K562 (cell line): ENCODE measurements around the gene ARHGAP28. TPM values are rescaled to one million over a fixed set of nuclear protein-coding genes. Genes with fewer than 3 reads are reported as not detected.
A peak's percentile ranks its signal among the peaks of the same experiment; 100 is the strongest.

Source experiments
- ATAC-seq: fragments of 200-7000 bp; cut with Tn5 transposase; 3 replicates; pipeline ENCODE4 v1.9.1; 2020; ENCODE audit warnings: moderate library complexity
- BruUV-seq: library from RNA; stranded (reverse); fragments of 400-500 nt; replicated peaks from 2 replicates; lab custom pipeline; 2021; lab: Mats Ljungman, UMichigan
- CTCF ChIA-PET: fragments of 300-600 bp; formaldehyde crosslinking; extraction: SDS; loops from one replicate; lab custom pipeline; 2021; ENCODE audit warnings: low intra/inter-chr PET ratio; lab: Yijun Ruan, JAX
- POLR2A ChIA-PET: fragments of 300-600, 350-650 bp; sonication (Branson Sonifier 250); formaldehyde crosslinking; extraction: SDS; loops from one replicate; lab custom pipeline; 2021; ENCODE audit warnings: antibody characterized with exemption, inconsistent platforms; lab: Yijun Ruan, JAX
- DNase-seq, 4 experiments: peaks; one replicate each; pipeline versions ENCODE4 v3.0.0 to v3.0.0-alpha.2; 2011 to 2018; ENCODE audit warnings: low spot score in 3 of 4, mixed read lengths in 3 of 4; ENCODE audit errors: extremely low read depth in 1 of 4
- FAIRE-seq: peaks from 2 replicates; lab custom pipeline; 2011; peaks lifted over from hg19 to GRCh38; lab: Jason Lieb, UNC
- H2AFZ ChIP-seq: 2 replicates; pipeline ENCODE4 v1.6.0; 2011; ENCODE audit warnings: low read depth, low read length, control low read depth, inconsistent platforms
- H3K27ac ChIP-seq: fragments of 200-600 bp; 3 replicates; pipeline ENCODE4 v1.8.0; 2011; ENCODE audit warnings: low read depth, mild to moderate bottlenecking, control low read depth, inconsistent platforms, low read length, moderate library complexity, mixed read lengths; ENCODE audit errors: extremely low read depth
- H3K27me3 ChIP-seq, 2 experiments: fragments of 300-600 bp in 1 of 2; 2 replicates in 1 of 2; 3 replicates in 1 of 2; pipeline versions ENCODE4 v1.6.0 to v1.8.0; 2011; ENCODE audit warnings: inconsistent platforms in 2 of 2, low read length in 2 of 2, mild to moderate bottlenecking in 1 of 2, mixed read lengths in 1 of 2, moderate library complexity in 1 of 2; ENCODE audit not compliant: control insufficient read depth in 2 of 2, insufficient read depth in 2 of 2
- H3K36me3 ChIP-seq: fragments of 300-600 bp; 3 replicates; pipeline ENCODE4 v1.8.0; 2011; ENCODE audit warnings: mild to moderate bottlenecking, low read length, inconsistent platforms; ENCODE audit not compliant: control insufficient read depth, insufficient read depth
- H3K4me1 ChIP-seq, 2 experiments: fragments of 200-600 bp in 1 of 2; replicated peaks in 1 of 2; 2 replicates in 1 of 2; 3 replicates in 1 of 2; pipeline versions ENCODE4 v1.5.1 to v1.8.0; 2011; ENCODE audit warnings: inconsistent platforms in 2 of 2, low read length in 2 of 2, mild to moderate bottlenecking in 1 of 2, mixed read lengths in 1 of 2, moderate library complexity in 1 of 2; ENCODE audit not compliant: control insufficient read depth in 2 of 2, insufficient read depth in 2 of 2
- H3K4me2 ChIP-seq: 2 replicates; pipeline ENCODE4 v1.6.1; 2011; ENCODE audit warnings: low read length, control low read depth, inconsistent platforms, mixed read lengths; ENCODE audit not compliant: insufficient read depth
- H3K4me3 ChIP-seq: fragments of 200-600 bp; sonication (generic), shearing (Covaris generic); 2 replicates; pipeline ENCODE4 v1.5.1; 2016; ENCODE audit warnings: control low read depth, inconsistent platforms
- H3K79me2 ChIP-seq: fragments of 200-600 bp; 3 replicates; pipeline ENCODE4 v1.8.0; 2011; ENCODE audit warnings: low read length, inconsistent platforms; ENCODE audit not compliant: control insufficient read depth, insufficient read depth
- H3K9ac ChIP-seq, 2 experiments: 2 replicates each; pipeline versions ENCODE4 v1.6.0 to v1.6.1; 2011; ENCODE audit warnings: low read depth in 2 of 2, low read length in 2 of 2, control low read depth in 1 of 2, inconsistent platforms in 1 of 2, mild to moderate bottlenecking in 1 of 2, mixed read lengths in 1 of 2; ENCODE audit not compliant: insufficient read depth in 1 of 2
- H3K9me1 ChIP-seq: one replicate; pipeline ENCODE4 v1.6.0; 2011; ENCODE audit warnings: inconsistent platforms, mild to moderate bottlenecking, low read length, moderate library complexity; ENCODE audit not compliant: control insufficient read depth, insufficient read depth
- H3K9me3 ChIP-seq: replicated peaks from 2 replicates; pipeline ENCODE4 v1.5.1; 2011; ENCODE audit warnings: low read depth, low read length, inconsistent platforms; ENCODE audit not compliant: control insufficient read depth, insufficient read depth
- H4K20me1 ChIP-seq: replicated peaks from 2 replicates; pipeline ENCODE4 v1.6.1; 2011; ENCODE audit warnings: low read length, inconsistent platforms, mixed read lengths; ENCODE audit not compliant: control insufficient read depth, insufficient read depth
- CBFA2T3 ChIP-seq: fragments of 450-650 bp; IDR thresholded peaks from 2 replicates; pipeline ENCODE4 v1.6.1; 2017
- GTF3C2 ChIP-seq: IDR thresholded peaks from 3 replicates; pipeline ENCODE4 v1.6.1; 2011; ENCODE audit warnings: borderline replicate concordance, mild to moderate bottlenecking, moderate library complexity; ENCODE audit not compliant: insufficient read length; ENCODE audit errors: extremely low read depth
- MEIS2 ChIP-seq: fragments of 450-650 bp; IDR thresholded peaks from 2 replicates; pipeline ENCODE4 v1.6.1; 2014; ENCODE audit warnings: mild to moderate bottlenecking; ENCODE audit not compliant: partially characterized antibody
- RAD21 ChIP-seq, 2 experiments: fragments of 250-450 bp in 1 of 2; fragments of 450-650 bp in 1 of 2; sonication (Bioruptor Pico) in 1 of 2; formaldehyde crosslinking in 1 of 2; IDR thresholded peaks in 1 of 2; conservative IDR thresholded peaks in 1 of 2; 2 replicates each; pipeline versions ENCODE4 v1.4.0 to v1.8.0; 2020 to 2022; ENCODE audit warnings: mild to moderate bottlenecking in 2 of 2, moderate library complexity in 1 of 2
- SOX6 ChIP-seq: fragments of 450-650 bp; IDR thresholded peaks from 2 replicates; pipeline ENCODE4 v1.6.1; 2014; ENCODE audit warnings: mild to moderate bottlenecking
- SRSF1 ChIP-seq: fragments of 200-400 bp; formaldehyde crosslinking; IDR thresholded peaks from 2 replicates; pipeline ENCODE4 v1.6.1; 2017; ENCODE audit warnings: mild to moderate bottlenecking, low read depth, low read length, moderate library complexity
- TAL1 ChIP-seq: fragments of 450-650 bp; IDR thresholded peaks from 2 replicates; pipeline ENCODE4 v1.6.1; 2016; ENCODE audit warnings: mild to moderate bottlenecking
- ZNF217 ChIP-seq: sonication (generic); formaldehyde crosslinking; IDR thresholded peaks from 2 replicates; pipeline ENCODE4 v1.8.0; 2022; ENCODE audit warnings: mild to moderate bottlenecking, missing genetic modification reagents
- in situ Hi-C: fragments of 300-500 bp; cut with MboI; formaldehyde crosslinking; loops from 4 replicates; pipeline ENCODE4 v1.15.0; 2018; ENCODE audit warnings: inconsistent platforms, mixed read lengths
- intact Hi-C: fragments of 100-400 bp; cut with micrococcal nuclease; formaldehyde crosslinking; loops from 2 replicates; pipeline ENCODE4 v1.14.2; 2022
- polyA plus RNA-seq, 8 experiments: library from polyadenylated mRNA; depleted of rRNA in 4 of 8; stranded (reverse) in 5 of 8; unstranded in 3 of 8; fragments of >200 nt; fragmentation: Nextera tagmentation in 2 of 8; fragmentation: Illumina TruSeq in 1 of 8; extraction: Ambion mirVana in 2 of 8; extraction: Trizol in 1 of 8; gene quantifications; 2 replicates each; pipeline versions ENCODE4 v1.2.1 to v1.2.3, GENCODE V29; 2011 to 2014; ENCODE audit warnings: inconsistent platforms in 1 of 8, missing spikeins in 1 of 8
- total RNA-seq, 7 experiments: library from RNA; depleted of rRNA in 6 of 7; stranded (reverse); fragments of >200 nt in 6 of 7; fragmentation: Illumina TruSeq in 2 of 7; extraction: Trizol in 2 of 7; gene quantifications; 2 replicates each; pipeline versions ENCODE4 v1.2.1 to v1.2.3, GENCODE V29; 2011 to 2021; ENCODE audit warnings: low replicate concordance in 1 of 7
- TF ChIP-seq, protein P1 (sequence below), 2 experiments: IDR thresholded peaks in 1 of 2; conservative IDR thresholded peaks in 1 of 2; 2 replicates each; pipeline ENCODE4 v1.6.1; 2016; ENCODE audit warnings: low read depth in 2 of 2, mild to moderate bottlenecking in 1 of 2, missing compliant biosample characterization in 1 of 2, missing genetic modification characterization in 1 of 2, moderate library complexity in 1 of 2
- TF ChIP-seq, protein P2 (sequence below): fragments of 450-650 bp; IDR thresholded peaks from 2 replicates; pipeline ENCODE4 v1.6.1; 2016; ENCODE audit warnings: mild to moderate bottlenecking

Gene ARHGAP28
- total and polyA plus RNA-seq, 9 of the 15 experiments (the other 6 are each of a cell fraction or from before 2014, with no cell fraction given) = 0.93 to 5.9 (median 5.0) TPM

DNA sequence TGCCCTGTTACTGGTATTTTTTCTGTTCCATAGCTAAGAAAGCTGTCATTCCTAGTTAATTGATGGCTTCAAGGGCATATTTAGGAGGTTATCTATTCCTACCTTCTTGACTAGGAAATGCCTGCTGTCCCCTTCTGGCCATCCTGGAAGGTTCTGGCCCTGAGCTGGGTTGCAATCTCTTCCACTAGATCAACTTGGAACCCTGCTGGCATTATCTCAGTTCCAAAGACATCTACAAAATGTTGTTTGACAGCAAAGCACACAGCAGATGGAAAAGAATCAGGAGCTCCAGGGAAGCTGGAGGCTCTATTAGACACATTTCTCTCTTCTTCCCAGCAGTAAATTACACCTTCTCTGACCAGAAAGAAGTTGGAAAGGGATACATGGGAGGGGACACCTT, 192.1 kb downstream of the ARHGAP28 start:
- intact Hi-C loops = no loop called here

More for the DNA sequence above, 192.1 kb downstream of the ARHGAP28 start:
- Histone ChIP-seq H3K9me1 (no peaks in the 10 kb centered on the region), H3K36me3 (no peaks in the 10 kb centered on the region), H3K9me3 (no peaks in the 10 kb centered on the region), H4K20me1 (no peaks in the 10 kb centered on the region), H3K27me3 (peaks cover 5 to 8% of the 10 kb centered on the region in 2 experiments; a peak in 2 of 5 replicates), H2AFZ (no peak overlapping the region), H3K27ac (no peak overlapping the region), H3K4me1 (peaks cover 0 to 8% of the 10 kb centered on the region in 2 experiments; a peak in 1 of 5 replicates), H3K4me3 (no peak overlapping the region), H3K9ac (no peak overlapping the region), H3K4me2 (no peak overlapping the region), H3K79me2 (no peaks in the 10 kb centered on the region)
- BruUV-seq = no TSS peak
- TF ChIP-seq CBFA2T3 (0 out of 2 replicates have a peak, but pooled peaks have one; percentile 6), GTF3C2 (no peak), TAL1 (peak; percentile 25; the same call in 1 of the 2 replicates), SOX6 (no peak), SRSF1 (no peak), RAD21 (CRISPR knock-in tag; conservative IDR thresholded peaks at IDR 0.05 in 1 of 2, IDR thresholded peaks at IDR 0.05 in 1 of 2) (0 out of 4 replicates have a peak, but pooled peaks of 1 of the 2 experiments have one; percentile 5), ZNF217 (no peak), MEIS2 (peak; percentile 59)
- TF ChIP-seq, protein P1, sequence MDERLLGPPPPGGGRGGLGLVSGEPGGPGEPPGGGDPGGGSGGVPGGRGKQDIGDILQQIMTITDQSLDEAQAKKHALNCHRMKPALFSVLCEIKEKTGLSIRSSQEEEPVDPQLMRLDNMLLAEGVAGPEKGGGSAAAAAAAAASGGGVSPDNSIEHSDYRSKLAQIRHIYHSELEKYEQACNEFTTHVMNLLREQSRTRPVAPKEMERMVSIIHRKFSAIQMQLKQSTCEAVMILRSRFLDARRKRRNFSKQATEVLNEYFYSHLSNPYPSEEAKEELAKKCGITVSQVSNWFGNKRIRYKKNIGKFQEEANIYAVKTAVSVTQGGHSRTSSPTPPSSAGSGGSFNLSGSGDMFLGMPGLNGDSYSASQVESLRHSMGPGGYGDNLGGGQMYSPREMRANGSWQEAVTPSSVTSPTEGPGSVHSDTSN (CRISPR knock-in tag; IDR thresholded peaks at IDR 0.05; ENCODE audit: low read depth) = no peak
- TF ChIP-seq, protein P1 (tag; conservative IDR thresholded peaks at IDR 0.05; ENCODE audit: low read depth) = 0 out of 2 replicates have a peak, but pooled peaks have one; percentile 25
- TF ChIP-seq, protein P2, sequence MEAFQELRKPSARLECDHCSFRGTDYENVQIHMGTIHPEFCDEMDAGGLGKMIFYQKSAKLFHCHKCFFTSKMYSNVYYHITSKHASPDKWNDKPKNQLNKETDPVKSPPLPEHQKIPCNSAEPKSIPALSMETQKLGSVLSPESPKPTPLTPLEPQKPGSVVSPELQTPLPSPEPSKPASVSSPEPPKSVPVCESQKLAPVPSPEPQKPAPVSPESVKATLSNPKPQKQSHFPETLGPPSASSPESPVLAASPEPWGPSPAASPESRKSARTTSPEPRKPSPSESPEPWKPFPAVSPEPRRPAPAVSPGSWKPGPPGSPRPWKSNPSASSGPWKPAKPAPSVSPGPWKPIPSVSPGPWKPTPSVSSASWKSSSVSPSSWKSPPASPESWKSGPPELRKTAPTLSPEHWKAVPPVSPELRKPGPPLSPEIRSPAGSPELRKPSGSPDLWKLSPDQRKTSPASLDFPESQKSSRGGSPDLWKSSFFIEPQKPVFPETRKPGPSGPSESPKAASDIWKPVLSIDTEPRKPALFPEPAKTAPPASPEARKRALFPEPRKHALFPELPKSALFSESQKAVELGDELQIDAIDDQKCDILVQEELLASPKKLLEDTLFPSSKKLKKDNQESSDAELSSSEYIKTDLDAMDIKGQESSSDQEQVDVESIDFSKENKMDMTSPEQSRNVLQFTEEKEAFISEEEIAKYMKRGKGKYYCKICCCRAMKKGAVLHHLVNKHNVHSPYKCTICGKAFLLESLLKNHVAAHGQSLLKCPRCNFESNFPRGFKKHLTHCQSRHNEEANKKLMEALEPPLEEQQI = no peak
- ATAC-seq (no peak), DNase-seq (no peak), FAIRE-seq (no peak)
- POLR2A ChIA-PET = interaction anchor here (0.9 to 1.3 kb wide), 2 partner anchors 17 to 36 kb away, joined by 3 to 4 read pairs; no protein-coding TSS in a partner anchor
- in situ Hi-C loops = loop anchor here (5.0 to 10.0 kb wide), 2 partner anchors 81 to 253 kb away; no protein-coding TSS in a partner anchor
- CTCF ChIA-PET = interaction anchor here (1.0 kb wide), 1 partner anchor 256 kb away, joined by 3 read pairs; no protein-coding TSS in a partner anchor
